BJ (cell line): ENCODE data around the gene AKR1E2. TPM values are rescaled to one million over a fixed set of nuclear protein-coding genes. Genes with fewer than 3 reads are reported as not detected.

Experiments used
- CTCF ChIA-PET: fragments of 350-600 bp; formaldehyde crosslinking; extraction: SDS; loops from one replicate; lab custom pipeline; 2021; ENCODE audit warnings: antibody characterized with exemption, inconsistent platforms; lab: Yijun Ruan, JAX
- POLR2A ChIA-PET: fragments of 300-600 bp; sonication (Branson Sonifier 250); formaldehyde crosslinking; extraction: SDS; loops from one replicate; lab custom pipeline; 2021; ENCODE audit warnings: antibody characterized with exemption; lab: Charles Lee
- DNase-seq: peaks from one replicate; pipeline ENCODE4 v3.0.0-alpha.2; 2011; ENCODE audit warnings: low read depth
- H3K27me3 ChIP-seq: 2 replicates; pipeline ENCODE4 v1.6.0; 2011; ENCODE audit warnings: low read length; ENCODE audit not compliant: control insufficient read depth, insufficient read depth
- H3K36me3 ChIP-seq: 2 replicates; pipeline ENCODE4 v1.5.1; 2011; ENCODE audit warnings: low read length; ENCODE audit not compliant: control insufficient read depth, insufficient read depth
- H3K4me3 ChIP-seq: 2 replicates; pipeline ENCODE4 v1.5.1; 2011; ENCODE audit warnings: low read depth, mild to moderate bottlenecking, control low read depth, low read length
- CTCF ChIP-seq: IDR thresholded peaks from 2 replicates; pipeline ENCODE4 v1.5.1; 2011; ENCODE audit warnings: low read depth, mild to moderate bottlenecking, control low read depth, inconsistent platforms, low read length, moderate library complexity; ENCODE audit not compliant: insufficient read depth
- polyA plus RNA-seq: library from polyadenylated mRNA; depleted of rRNA; stranded (reverse); fragments of >200 nt; gene quantifications from 2 replicates; pipeline ENCODE4 v1.2.3, GENCODE V29; 2011

The AKR1E2 gene
- polyA plus RNA-seq, 1 experiment: 3.3 TPM

GRCh38 chr10:4828005-4828404, 2.0 kb downstream of the AKR1E2 start:
- TF ChIP-seq CTCF: no peak
- Histone ChIP-seq H3K36me3 (no peaks in the 10 kb centered on the region), H3K4me3 (no peak overlapping the region), H3K27me3 (no peaks in the 10 kb centered on the region)
- ChIA-PET POLR2A (no interaction called here), CTCF (interaction anchor here (0.8 to 2.6 kb wide), 3 partner anchors 11 to 21 kb away, joined by 3 to 16 read pairs (median 5); no protein-coding TSS in a partner anchor)
- no peak for DNase-seq

- no peak for TF ChIP-seq CTCF
- no peak for DNase-seq
- ChIA-PET POLR2A (no interaction called here), CTCF (interaction anchor here (1.7 to 2.5 kb wide), 3 partner anchors 14 to 19 kb away, joined by 4 to 13 read pairs (median 6); no protein-coding TSS in a partner anchor)
- H3K4me3 ChIP-seq: no peak overlapping the region
- no peaks in the 10 kb centered on the region for H3K27me3 ChIP-seq
- H3K36me3 ChIP-seq: peaks cover 1% of the 10 kb centered on the region; the same call in 1 of the 2 replicates
Observed at GRCh38 chr10:4830551-4830950, 4.5 kb downstream of the AKR1E2 start.

GRCh38 chr10:4831091-4831490, 5.1 kb downstream of the AKR1E2 start:
- CTCF ChIA-PET: interaction anchor here (0.7 to 2.0 kb wide), 3 partner anchors 15 to 150 kb away, joined by 3 to 6 read pairs (median 4); no protein-coding TSS in a partner anchor
- H3K36me3 ChIP-seq: peaks cover 3% of the 10 kb centered on the region; the same call in 1 of the 2 replicates
- no peaks in the 10 kb centered on the region for H3K27me3 ChIP-seq
- DNase-seq: no peak
- POLR2A ChIA-PET: no interaction called here
- no peak for TF ChIP-seq CTCF
- no peak overlapping the region for H3K4me3 ChIP-seq

GRCh38 chr10:4833286-4833685, 7.3 kb downstream of the AKR1E2 start:
- peaks cover 6% of the 10 kb centered on the region for H3K36me3 ChIP-seq
- TF ChIP-seq CTCF: no peak

GRCh38 chr10:4834898-4835405, 8.9 kb downstream of the AKR1E2 start:
- no peak for DNase-seq
- ChIA-PET POLR2A (no interaction called here), CTCF (no interaction called here)
- TF ChIP-seq CTCF: no peak
- Histone ChIP-seq H3K36me3 (peaks cover 7% of the 10 kb centered on the region), H3K4me3 (no peak overlapping the region), H3K27me3 (no peaks in the 10 kb centered on the region)

More at GRCh38 chr10:4833286-4833685, 7.3 kb downstream of the AKR1E2 start:
- Histone ChIP-seq H3K4me3 (no peak overlapping the region), H3K27me3 (no peaks in the 10 kb centered on the region)
- CTCF ChIA-PET: interaction anchor here (1.0 to 1.1 kb wide), 2 partner anchors 10 to 16 kb away, joined by 3 to 4 read pairs; no protein-coding TSS in a partner anchor
- no peak for DNase-seq
- POLR2A ChIA-PET: no interaction called here
